ENCODE data around the gene TMC6. TPM values are rescaled to one million over a fixed set of nuclear protein-coding genes. Genes with fewer than 3 reads are reported as not detected.

TMC6 gene
- total RNA-seq, 4 donors from 2014 or later, result 0.27 to 4.9 (median 2.6) TPM

DNA sequence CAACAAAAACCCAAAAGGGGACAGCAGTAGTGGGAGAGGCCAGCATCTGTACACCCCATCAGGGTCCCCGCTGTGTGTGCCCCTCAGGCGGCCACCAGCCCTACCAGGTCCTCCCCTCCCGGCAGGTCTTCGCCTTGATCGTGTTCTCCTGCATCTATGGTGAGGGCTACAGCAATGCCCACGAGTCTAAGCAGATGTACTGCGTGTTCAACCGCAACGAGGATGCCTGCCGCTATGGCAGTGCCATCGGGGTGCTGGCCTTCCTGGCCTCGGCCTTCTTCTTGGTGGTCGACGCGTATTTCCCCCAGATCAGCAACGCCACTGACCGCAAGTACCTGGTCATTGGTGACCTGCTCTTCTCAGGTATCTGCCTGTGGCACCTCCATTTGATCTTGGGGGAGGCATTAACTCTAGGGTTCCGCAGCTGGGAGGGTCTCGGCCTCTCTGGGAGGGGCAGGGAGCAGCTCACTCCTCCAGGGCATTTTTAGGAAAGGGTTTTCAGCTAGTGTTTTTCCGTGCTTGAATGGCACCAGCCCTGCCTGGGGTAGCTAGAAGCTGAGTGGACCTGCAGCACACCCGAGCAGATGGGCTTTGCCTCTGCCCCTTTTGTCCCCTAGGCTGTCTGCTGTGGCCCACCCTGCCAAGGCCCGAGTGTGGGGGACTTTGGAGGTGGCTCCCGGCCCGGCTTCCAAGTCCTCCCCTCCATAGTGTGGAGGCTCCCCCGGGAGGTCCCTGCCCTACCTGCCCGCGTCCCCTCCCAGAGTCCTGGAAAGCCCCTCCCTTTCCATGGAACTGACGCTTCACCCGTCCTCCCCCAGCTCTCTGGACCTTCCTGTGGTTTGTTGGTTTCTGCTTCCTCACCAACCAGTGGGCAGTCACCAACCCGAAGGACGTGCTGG, 42.4 kb upstream of the TMC6 start:
- DNase-seq, result no peak
- no peak overlapping the region for H3K4me3 ChIP-seq

DNA sequence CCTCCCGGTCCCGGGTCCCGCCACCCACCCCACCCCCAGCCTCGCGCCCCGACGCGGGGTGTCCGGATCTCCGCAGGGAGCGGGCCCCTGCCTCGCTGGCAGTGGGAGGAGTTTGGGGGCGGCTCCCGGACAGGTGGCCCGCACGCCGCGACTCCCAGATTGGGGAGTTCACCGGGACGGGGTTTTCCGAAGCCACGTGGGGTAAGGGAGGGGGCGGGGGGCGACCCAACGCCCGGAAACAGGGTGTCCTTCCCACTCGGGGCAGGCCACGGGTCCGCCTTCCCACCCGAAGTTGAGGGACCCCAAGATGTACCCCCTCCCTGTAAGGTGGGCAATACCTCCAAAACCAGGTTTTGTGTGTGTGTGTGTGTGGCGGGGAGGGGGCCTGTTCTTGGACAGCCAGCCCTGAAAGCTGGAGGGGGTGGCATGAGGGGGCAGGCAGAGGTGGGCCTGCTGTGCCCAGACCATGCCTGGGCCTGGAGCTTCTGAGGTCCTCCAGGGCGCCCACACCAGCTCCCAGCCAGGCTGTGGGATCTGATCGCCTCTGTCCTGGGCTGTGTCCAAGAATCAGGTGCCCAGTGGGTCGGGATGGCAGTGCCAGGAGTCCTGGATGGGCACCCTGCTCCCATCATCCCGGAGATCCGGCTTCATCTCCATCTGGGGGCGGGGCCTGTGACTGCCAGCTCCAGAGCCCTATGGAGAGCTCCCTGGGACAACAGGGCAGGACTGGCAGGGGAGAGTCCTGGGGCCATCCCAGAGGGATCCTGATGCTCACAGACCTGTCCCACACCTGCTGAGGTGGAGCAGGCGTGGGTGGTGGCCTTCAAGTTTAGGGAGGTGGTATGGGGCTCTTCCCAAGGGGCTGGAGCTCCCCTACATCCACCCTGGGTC, 40.6 kb upstream of the TMC6 start:
- TF ChIP-seq, protein P1, sequence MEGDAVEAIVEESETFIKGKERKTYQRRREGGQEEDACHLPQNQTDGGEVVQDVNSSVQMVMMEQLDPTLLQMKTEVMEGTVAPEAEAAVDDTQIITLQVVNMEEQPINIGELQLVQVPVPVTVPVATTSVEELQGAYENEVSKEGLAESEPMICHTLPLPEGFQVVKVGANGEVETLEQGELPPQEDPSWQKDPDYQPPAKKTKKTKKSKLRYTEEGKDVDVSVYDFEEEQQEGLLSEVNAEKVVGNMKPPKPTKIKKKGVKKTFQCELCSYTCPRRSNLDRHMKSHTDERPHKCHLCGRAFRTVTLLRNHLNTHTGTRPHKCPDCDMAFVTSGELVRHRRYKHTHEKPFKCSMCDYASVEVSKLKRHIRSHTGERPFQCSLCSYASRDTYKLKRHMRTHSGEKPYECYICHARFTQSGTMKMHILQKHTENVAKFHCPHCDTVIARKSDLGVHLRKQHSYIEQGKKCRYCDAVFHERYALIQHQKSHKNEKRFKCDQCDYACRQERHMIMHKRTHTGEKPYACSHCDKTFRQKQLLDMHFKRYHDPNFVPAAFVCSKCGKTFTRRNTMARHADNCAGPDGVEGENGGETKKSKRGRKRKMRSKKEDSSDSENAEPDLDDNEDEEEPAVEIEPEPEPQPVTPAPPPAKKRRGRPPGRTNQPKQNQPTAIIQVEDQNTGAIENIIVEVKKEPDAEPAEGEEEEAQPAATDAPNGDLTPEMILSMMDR (IDR thresholded peaks at IDR 0.05 in 4 of 5, conservative IDR thresholded peaks at IDR 0.05 in 1 of 5), result no peak
- TF ChIP-seq POLR2A (IDR thresholded peaks at IDR 0.05), result no peak
- peaks cover 0 to 15% of the 10 kb centered on the region in 2 donors for H3K36me3 ChIP-seq
- ATAC-seq, result peak; percentile 28 to 29
- no peaks in the 10 kb centered on the region for H3K9me3 ChIP-seq
- peak overlapping the region; percentile 92 to 96 (median 94) for H3K27ac ChIP-seq
- peak overlapping the region; percentile 77 to 94 (median 86) for H3K4me3 ChIP-seq
- peaks cover 29 to 48% of the 10 kb centered on the region in 2 donors for H3K4me1 ChIP-seq
- in situ Hi-C loops (cut with MboI; ENCODE audit: low sequenced_read_pairs in 4 of 4) (no loop called here), intact Hi-C loops (cut with DNase I; ENCODE audit: low total_unique reads) (loop anchor here (1.0 kb wide), 1 partner anchor 18 kb away; the partner anchor contains the start of genes AFMID and TK1)
- no peaks in the 10 kb centered on the region for H3K27me3 ChIP-seq
- DNase-seq, result peak; percentile 53 to 71

More for the DNA sequence above, 42.4 kb upstream of the TMC6 start:
- Histone ChIP-seq H3K9me3 (no peaks in the 10 kb centered on the region), H3K36me3 (peaks cover 0 to 15% of the 10 kb centered on the region in 2 donors), H3K27ac (peak overlapping the region; percentile 88 to 96 (median 94)), H3K4me1 (peaks cover 46 to 65% of the 10 kb centered on the region in 2 donors), H3K27me3 (no peaks in the 10 kb centered on the region)
- TF ChIP-seq, protein P1 (IDR thresholded peaks at IDR 0.05 in 4 of 5, conservative IDR thresholded peaks at IDR 0.05 in 1 of 5), result no peak
- no peak for TF ChIP-seq POLR2A (IDR thresholded peaks at IDR 0.05)
- no peak for ATAC-seq
- in situ Hi-C loops (cut with MboI; ENCODE audit: low sequenced_read_pairs in 4 of 4) (no loop called here), intact Hi-C loops (cut with DNase I; ENCODE audit: low total_unique reads) (no loop called here)

DNA sequence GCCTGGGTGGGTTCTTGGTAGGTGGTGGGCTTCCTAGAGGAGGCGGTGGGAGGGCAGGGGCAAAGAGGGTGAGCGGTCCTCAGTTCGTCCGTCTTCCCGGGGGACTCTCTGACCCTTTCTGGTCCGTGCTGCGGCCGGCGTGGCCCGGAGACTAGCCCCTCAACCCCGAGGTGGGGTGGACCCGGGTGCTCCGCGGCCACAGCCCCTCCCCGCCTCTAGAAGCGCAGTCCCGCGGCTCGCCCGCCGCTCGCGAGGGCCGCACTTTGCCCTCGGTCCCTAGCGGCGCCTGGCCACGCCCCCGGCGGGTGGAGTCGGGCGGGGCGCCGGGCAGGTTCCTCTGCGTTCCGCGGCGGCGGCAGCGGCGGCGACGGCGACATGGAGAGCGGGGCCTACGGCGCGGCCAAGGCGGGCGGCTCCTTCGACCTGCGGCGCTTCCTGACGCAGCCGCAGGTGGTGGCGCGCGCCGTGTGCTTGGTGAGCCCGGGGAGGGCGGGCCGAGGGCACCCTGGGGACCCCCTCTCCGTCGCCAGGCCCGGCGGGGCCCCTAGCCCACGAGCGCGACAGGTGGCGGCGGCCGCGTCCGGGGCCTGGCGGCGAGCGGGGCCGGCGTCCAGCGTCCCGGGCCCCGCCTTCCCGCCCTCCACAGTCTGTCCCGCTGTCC, 39.8 kb upstream of the TMC6 start, which contains the start of gene SYNGR2:
TSS of gene SYNGR2 (plus strand) at position 340 of the 661 bp plus-strand sequence. CDS start at position 376, 36 bp downstream.
- DNase-seq (peak; percentile 57 to 77), ATAC-seq (peak; percentile 69 to 71)
- Histone ChIP-seq H3K4me1 (peaks cover 21 to 40% of the 10 kb centered on the region in 2 donors), H3K36me3 (peaks cover 0 to 15% of the 10 kb centered on the region in 2 donors), H3K4me3 (peak within 1 kb of the TSS; percentile 77 to 94 (median 86)), H3K9me3 (no peaks in the 10 kb centered on the region), H3K27me3 (no peaks in the 10 kb centered on the region), H3K27ac (peak within 1 kb of the TSS; percentile 92 to 96 (median 94))
- in situ Hi-C loops (cut with MboI; ENCODE audit: low sequenced_read_pairs in 4 of 4) (no loop called here), intact Hi-C loops (cut with DNase I; ENCODE audit: low total_unique reads) (loop anchor here (1.0 kb wide), 1 partner anchor 19 kb away; the partner anchor contains the start of genes AFMID and TK1)
- peak; percentile 96 to 98 for TF ChIP-seq POLR2A (IDR thresholded peaks at IDR 0.05)
- TF ChIP-seq, protein P1 (IDR thresholded peaks at IDR 0.05 in 4 of 5, conservative IDR thresholded peaks at IDR 0.05 in 1 of 5), result peak in 2 of 5 experiments; percentile 16 to 27

DNA sequence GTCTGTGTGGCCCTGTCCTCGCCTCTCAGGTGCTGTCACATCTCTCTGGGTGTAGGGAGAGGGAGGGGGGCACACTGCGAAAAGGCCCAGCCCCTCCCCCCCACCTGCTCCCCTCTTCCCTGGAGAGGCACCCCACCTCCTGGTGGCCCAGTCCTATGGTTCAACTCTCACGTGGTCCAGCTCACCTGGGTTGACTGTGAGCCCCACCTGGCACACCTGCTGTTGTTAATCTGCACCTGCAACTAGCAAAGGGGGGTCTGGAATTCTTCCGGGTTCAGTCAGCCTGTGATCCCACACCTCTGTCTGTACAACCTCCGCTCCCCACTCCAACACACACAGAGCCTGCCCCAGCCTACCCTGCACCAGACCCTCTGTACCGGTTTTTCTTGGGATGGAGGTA, 37.9 kb upstream of the TMC6 start:
- Histone ChIP-seq H3K36me3 (peaks cover 0 to 6% of the 10 kb centered on the region in 2 donors), H3K4me1 (peaks cover 6 to 21% of the 10 kb centered on the region in 2 donors), H3K27ac (no peak overlapping the region), H3K9me3 (no peaks in the 10 kb centered on the region), H3K27me3 (no peaks in the 10 kb centered on the region), H3K4me3 (no peak overlapping the region)
- DNase-seq (no peak), ATAC-seq (no peak)
- no peak for TF ChIP-seq POLR2A (IDR thresholded peaks at IDR 0.05)
- TF ChIP-seq, protein P1 (IDR thresholded peaks at IDR 0.05 in 4 of 5, conservative IDR thresholded peaks at IDR 0.05 in 1 of 5), result no peak
- intact Hi-C loops (cut with DNase I; ENCODE audit: low total_unique reads) (no loop called here), in situ Hi-C loops (cut with MboI; ENCODE audit: low sequenced_read_pairs in 4 of 4) (no loop called here)
